ENCODE measurements around the gene NKX6-2.
A peak's percentile ranks its signal among the peaks of the same experiment; 100 is the strongest.
"Not testable (repeated sequence)": the region's sequence is repeated elsewhere in the genome, so short reads cannot be mapped to it uniquely, and the experiment has no call there.

NKX6-2 gene

DNA sequence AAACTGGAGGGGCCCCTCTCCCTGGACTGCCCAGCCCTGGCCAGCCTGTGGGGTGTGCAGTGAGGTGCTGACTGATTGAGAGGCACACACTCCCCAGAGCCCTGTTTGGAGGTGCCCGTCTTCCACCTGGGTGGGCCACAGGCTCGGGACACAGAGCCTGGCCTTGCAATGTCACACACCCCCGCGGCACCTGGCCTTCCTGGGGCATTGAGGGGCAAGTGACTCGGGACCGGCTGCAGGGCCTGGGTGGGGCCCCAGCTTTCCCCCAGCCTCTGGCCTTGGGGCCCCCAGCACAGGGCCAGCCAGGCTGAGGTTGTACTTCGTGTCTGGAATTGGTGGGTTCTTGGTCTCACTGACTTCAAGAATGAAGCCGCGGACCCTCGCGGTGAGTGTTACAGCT is 13.9 kb upstream of the NKX6-2 start:
- TF ChIP-seq, protein P1, sequence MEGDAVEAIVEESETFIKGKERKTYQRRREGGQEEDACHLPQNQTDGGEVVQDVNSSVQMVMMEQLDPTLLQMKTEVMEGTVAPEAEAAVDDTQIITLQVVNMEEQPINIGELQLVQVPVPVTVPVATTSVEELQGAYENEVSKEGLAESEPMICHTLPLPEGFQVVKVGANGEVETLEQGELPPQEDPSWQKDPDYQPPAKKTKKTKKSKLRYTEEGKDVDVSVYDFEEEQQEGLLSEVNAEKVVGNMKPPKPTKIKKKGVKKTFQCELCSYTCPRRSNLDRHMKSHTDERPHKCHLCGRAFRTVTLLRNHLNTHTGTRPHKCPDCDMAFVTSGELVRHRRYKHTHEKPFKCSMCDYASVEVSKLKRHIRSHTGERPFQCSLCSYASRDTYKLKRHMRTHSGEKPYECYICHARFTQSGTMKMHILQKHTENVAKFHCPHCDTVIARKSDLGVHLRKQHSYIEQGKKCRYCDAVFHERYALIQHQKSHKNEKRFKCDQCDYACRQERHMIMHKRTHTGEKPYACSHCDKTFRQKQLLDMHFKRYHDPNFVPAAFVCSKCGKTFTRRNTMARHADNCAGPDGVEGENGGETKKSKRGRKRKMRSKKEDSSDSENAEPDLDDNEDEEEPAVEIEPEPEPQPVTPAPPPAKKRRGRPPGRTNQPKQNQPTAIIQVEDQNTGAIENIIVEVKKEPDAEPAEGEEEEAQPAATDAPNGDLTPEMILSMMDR (IDR thresholded peaks at IDR 0.05; ENCODE audit: low read depth, low read length) = no peak
- TF ChIP-seq MYC (IDR thresholded peaks at IDR 0.05; ENCODE audit: low read depth, low read length) (no peak), POLR2A (IDR thresholded peaks at IDR 0.05; ENCODE audit: extremely low read depth, insufficient read length) (no peak)
- TF ChIP-seq, protein P2, sequence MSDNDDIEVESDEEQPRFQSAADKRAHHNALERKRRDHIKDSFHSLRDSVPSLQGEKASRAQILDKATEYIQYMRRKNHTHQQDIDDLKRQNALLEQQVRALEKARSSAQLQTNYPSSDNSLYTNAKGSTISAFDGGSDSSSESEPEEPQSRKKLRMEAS (IDR thresholded peaks at IDR 0.05; ENCODE audit: low read depth, low read length) = no peak
- H3K4me3 ChIP-seq (ENCODE audit: low read depth, low read length) = no peak overlapping the region
- no peak for DNase-seq (ENCODE audit: low read depth)

DNA sequence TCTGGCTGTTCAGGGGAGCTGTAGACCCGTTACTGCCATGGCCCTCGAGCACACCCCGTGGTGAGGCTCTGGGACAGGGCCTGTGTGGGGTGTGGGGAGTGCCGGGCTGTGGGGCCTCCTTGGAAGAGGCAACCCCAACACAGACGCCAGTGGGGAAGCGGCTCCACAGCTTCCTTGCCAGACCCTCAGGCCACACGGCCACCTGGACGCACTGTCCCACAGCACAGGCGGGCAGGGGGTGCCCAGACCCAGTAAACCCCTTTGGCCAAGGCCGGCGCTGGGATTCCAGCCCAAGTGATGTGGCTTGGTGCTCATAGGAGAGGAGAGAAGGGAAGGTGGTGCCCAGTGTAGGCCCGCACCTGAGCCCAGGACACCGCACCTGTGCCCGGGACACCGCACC is 12.9 kb upstream of the NKX6-2 start:
- no peak for DNase-seq (ENCODE audit: low read depth)
- H3K4me3 ChIP-seq (ENCODE audit: low read depth, low read length) = no peak overlapping the region
- TF ChIP-seq, protein P2 (IDR thresholded peaks at IDR 0.05; ENCODE audit: low read depth, low read length) = no peak
- TF ChIP-seq POLR2A (IDR thresholded peaks at IDR 0.05; ENCODE audit: extremely low read depth, insufficient read length) (no peak), MYC (IDR thresholded peaks at IDR 0.05; ENCODE audit: low read depth, low read length) (no peak)
- TF ChIP-seq, protein P1 (IDR thresholded peaks at IDR 0.05; ENCODE audit: low read depth, low read length) = no peak

DNA sequence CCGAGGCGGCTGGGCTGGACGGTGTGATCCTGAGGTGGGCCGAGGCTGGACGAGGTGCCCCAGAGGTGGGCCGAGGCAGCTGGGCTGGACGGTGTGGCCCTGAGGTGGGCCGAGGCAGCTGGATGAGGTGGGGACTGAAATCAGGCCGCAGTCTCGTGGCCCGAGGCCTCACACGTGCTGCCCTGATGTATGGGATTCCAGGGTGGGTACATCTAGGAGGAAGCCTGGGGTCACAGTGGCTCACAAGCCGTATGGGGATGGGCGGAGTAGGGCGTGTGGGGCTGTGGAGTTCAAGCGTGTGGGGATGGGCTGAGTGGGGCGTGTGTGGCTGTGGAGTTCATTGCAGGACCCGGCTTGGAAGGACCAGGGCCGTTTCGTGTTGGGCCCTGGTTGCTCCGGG is 12.5 kb upstream of the NKX6-2 start:
- no peak overlapping the region for H3K4me3 ChIP-seq (ENCODE audit: low read depth, low read length)
- no peak for TF ChIP-seq MYC (IDR thresholded peaks at IDR 0.05; ENCODE audit: low read depth, low read length)
- no peak for DNase-seq (ENCODE audit: low read depth)

DNA sequence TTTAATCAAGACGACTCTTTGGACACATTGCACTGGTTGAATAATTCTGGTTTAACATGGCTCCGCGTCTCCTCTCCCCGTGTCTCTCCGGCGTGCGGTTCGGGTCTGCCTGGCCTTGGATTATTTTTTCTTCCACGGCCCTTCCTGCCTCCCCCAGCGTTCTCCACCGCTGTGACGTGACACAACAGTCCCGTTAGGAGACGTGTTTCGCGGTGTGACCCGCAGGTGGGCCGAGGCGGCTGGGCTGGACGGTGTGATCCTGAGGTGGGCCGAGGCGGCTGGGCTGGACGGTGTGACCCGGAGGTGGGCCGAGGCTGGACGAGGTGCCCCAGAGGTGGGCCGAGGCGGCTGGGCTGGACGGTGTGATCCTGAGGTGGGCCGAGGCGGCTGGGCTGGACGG is 12.0 kb upstream of the NKX6-2 start:
- DNase-seq (ENCODE audit: low read depth); H3K4me3 ChIP-seq (ENCODE audit: low read depth, low read length): not testable (repeated sequence)

DNA sequence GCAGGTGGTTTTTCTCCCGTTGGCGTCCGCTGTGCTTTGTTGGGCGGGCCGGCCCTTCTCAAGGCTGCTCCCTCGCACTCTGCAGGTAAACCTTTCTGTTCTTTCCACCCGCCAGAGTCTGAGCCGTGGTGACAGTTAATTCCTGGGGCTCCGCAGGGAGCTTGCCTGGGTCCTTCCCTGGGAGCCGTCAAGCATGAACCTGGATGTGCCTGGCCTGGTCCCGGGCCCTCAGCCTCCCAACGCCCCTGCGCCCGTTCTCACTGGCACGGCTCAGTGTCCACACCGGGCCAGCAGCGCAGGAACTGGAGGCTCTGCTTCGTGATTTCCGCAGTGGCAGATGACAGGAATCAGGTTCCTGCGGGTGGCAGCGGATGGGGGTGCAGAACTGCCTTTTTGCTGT is 10.9 kb upstream of the NKX6-2 start:
- TF ChIP-seq, protein P1 (IDR thresholded peaks at IDR 0.05; ENCODE audit: low read depth, low read length) = no peak
- TF ChIP-seq POLR2A (IDR thresholded peaks at IDR 0.05; ENCODE audit: extremely low read depth, insufficient read length) (no peak), MYC (IDR thresholded peaks at IDR 0.05; ENCODE audit: low read depth, low read length) (no peak)
- TF ChIP-seq, protein P2 (IDR thresholded peaks at IDR 0.05; ENCODE audit: low read depth, low read length) = no peak
- DNase-seq (ENCODE audit: low read depth) = no peak
- H3K4me3 ChIP-seq (ENCODE audit: low read depth, low read length) = no peak overlapping the region

DNA sequence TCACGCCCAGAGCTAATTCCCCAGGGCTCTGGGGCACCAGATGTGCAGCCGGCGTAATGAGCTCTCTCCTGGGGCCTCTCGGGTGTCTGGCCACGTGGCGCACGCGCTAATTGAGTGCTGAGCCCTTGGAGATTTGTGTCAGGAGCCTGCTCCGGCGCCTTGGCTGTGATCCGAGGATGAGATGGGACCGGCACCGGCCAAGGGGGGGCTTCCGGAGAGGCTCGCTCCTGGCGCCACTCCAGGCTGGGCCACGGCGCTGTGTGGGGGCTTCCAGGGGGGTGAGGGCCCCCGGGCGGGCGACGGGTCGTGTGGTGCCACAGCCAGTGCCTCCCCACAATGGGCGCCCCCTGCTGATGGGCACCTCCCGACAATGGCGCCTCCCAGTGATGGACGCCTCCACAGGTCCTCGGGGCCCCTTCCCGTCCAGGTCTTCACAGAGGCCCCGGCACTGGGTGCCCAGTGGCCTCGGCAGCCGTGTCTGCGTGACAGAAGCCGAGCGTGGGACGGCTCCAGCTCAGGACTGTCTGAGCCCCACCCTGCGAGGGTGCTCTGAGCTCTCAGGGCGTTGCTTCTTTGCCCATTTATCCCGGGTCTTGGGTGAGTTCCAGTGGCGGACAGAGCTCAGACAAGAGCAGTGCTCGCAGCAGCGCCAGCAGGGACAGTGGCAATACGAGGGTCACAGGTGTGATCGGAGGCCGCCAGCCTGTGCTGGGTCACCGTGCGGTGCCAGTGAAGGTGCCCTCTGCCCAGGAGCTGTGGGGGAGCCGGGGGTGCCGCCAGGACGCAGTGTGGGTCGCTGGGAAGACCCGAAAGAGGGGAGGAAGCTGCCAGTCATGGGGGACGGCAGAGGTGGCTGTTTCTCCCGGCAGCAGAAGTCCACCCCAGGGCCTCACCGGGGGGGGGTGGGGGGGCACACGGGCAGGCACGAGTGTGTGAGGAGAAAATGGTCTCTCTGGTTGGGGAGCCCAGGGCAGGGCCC is 8.2 kb upstream of the NKX6-2 start:
- no peak overlapping the region for H3K4me3 ChIP-seq (ENCODE audit: low read depth, low read length)
- TF ChIP-seq, protein P2 (IDR thresholded peaks at IDR 0.05; ENCODE audit: low read depth, low read length) = peak; percentile 69
- TF ChIP-seq POLR2A (IDR thresholded peaks at IDR 0.05; ENCODE audit: extremely low read depth, insufficient read length) = no peak
- no peak for TF ChIP-seq MYC (IDR thresholded peaks at IDR 0.05; ENCODE audit: low read depth, low read length)
- TF ChIP-seq, protein P1 (IDR thresholded peaks at IDR 0.05; ENCODE audit: low read depth, low read length) = peak; percentile 7
- peak; percentile 62 for DNase-seq (ENCODE audit: low read depth)

DNA sequence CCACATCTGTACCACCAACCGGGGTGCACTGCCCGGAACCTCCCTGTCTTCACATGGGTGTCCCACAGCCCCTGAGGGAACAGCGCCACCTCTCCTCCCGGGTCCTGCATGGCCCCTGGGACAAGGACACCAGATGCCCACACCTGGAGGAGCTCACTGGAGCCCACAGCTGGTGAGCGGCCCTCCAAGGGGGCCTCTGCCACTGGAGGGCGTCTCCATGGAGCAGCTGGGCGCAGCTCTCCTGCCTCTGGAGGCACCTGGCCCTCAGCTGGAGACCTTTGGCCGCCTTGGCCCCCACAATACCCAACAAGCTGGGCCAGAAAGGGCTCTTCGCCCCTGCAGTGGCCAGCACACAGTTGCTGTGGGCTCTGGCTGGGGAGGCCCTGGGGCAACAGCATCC is 7.3 kb upstream of the NKX6-2 start:
- TF ChIP-seq POLR2A (IDR thresholded peaks at IDR 0.05; ENCODE audit: extremely low read depth, insufficient read length) (no peak), MYC (IDR thresholded peaks at IDR 0.05; ENCODE audit: low read depth, low read length) (no peak)
- TF ChIP-seq, protein P1 (IDR thresholded peaks at IDR 0.05; ENCODE audit: low read depth, low read length) = no peak
- TF ChIP-seq, protein P2 (IDR thresholded peaks at IDR 0.05; ENCODE audit: low read depth, low read length) = no peak
- H3K4me3 ChIP-seq (ENCODE audit: low read depth, low read length) = no peak overlapping the region
- DNase-seq (ENCODE audit: low read depth) = no peak
